NCI-H146 (cell line): ENCODE data around the gene CLCN2.

Experiments used
- DNase-seq: peaks from one replicate; lab custom pipeline; 2025; lab: John Stamatoyannopoulos, UW

Gene CLCN2

DNA sequence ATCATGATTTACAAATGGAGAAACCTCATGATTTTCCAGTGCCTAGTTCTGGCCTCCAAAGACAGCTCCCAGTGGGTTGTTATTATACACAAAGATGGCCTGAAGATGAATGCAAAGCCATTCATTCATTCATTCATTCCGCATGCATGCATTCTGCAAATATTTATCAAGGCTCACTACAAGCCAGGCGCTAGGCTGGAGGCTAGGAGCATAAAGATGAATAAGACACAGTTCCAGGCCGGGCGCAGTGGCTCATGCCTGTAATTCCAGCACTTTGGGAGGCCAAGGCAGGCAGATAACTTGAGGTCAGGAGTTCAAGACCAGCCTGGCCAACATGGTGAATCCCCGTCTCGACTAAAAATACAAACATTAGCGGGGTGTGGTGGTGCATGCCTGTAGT lies 64.8 kb downstream of the CLCN2 start:
- DNase-seq: no peak
